HepG2 (cell line): ENCODE data around the gene PSMA7. TPM values are rescaled to one million over a fixed set of nuclear protein-coding genes. Genes with fewer than 3 reads are reported as not detected.

ENCODE experiments used
- CEBPZ ChIP-seq: IDR thresholded peaks from 2 replicates; pipeline ENCODE4 v1.6.1; 2012; ENCODE audit warnings: low read length, improper control_type of control experiment
- DRAP1 ChIP-seq: IDR thresholded peaks from 2 replicates; pipeline ENCODE4 v1.6.1; 2016; ENCODE audit warnings: missing genetic modification reagents, missing compliant biosample characterization
- RNF2 ChIP-seq: fragments of 450-650 bp; conservative IDR thresholded peaks from 2 replicates; pipeline ENCODE4 v1.6.1; 2016; ENCODE audit warnings: low read depth
- RXRB ChIP-seq: IDR thresholded peaks from 2 replicates; pipeline ENCODE4 v1.6.1; 2016; ENCODE audit warnings: borderline replicate concordance, missing genetic modification reagents, missing compliant biosample characterization
- SATB2 ChIP-seq: sonication (generic); formaldehyde crosslinking; IDR thresholded peaks from 2 replicates; pipeline ENCODE4 v1.5.0; 2020; ENCODE audit warnings: missing genetic modification reagents
- SMAD1 ChIP-seq: sonication (generic); formaldehyde crosslinking; IDR thresholded peaks from 2 replicates; pipeline ENCODE4 v1.4.0; 2020; ENCODE audit warnings: missing genetic modification reagents, low read depth, mild to moderate bottlenecking, borderline replicate concordance
- TEF ChIP-seq: sonication (generic); formaldehyde crosslinking; IDR thresholded peaks from 2 replicates; pipeline ENCODE4 v1.5.0; 2020; ENCODE audit warnings: missing genetic modification reagents
- ZBTB2 ChIP-seq: sonication (generic); formaldehyde crosslinking; IDR thresholded peaks from 2 replicates; pipeline ENCODE4 v1.8.0; 2022; ENCODE audit warnings: low read depth, missing genetic modification reagents
- ZNF318 ChIP-seq: sonication (generic); formaldehyde crosslinking; IDR thresholded peaks from 2 replicates; pipeline ENCODE4 v1.4.0; 2020; ENCODE audit warnings: mild to moderate bottlenecking, missing genetic modification reagents
- ZNF44 ChIP-seq: sonication (generic); formaldehyde crosslinking; IDR thresholded peaks from 2 replicates; pipeline ENCODE4 v1.5.1; 2020; ENCODE audit warnings: mild to moderate bottlenecking, missing genetic modification reagents
- ZNF761 ChIP-seq: sonication (generic); formaldehyde crosslinking; conservative IDR thresholded peaks from 2 replicates; pipeline ENCODE4 v1.4.0; 2020; ENCODE audit warnings: mild to moderate bottlenecking, missing genetic modification reagents
- polyA plus RNA-seq, 8 experiments: library from polyadenylated mRNA; depleted of rRNA in 3 of 8; stranded (reverse) in 7 of 8; unstranded in 1 of 8; fragments of >200 nt; fragmentation: Illumina TruSeq in 4 of 8; extraction: Trizol in 4 of 8; gene quantifications; 2 replicates each; pipeline versions ENCODE4 v1.2.1 to v1.2.3, GENCODE V29; 2011 to 2016; ENCODE audit warnings: low read depth in 4 of 8, missing spikeins in 1 of 8, mixed read lengths in 1 of 8; ENCODE audit not compliant: insufficient read depth in 1 of 8
- total RNA-seq, 5 experiments: library from RNA; depleted of rRNA; stranded (reverse); fragments of >200 nt; fragmentation: Illumina TruSeq; extraction: Trizol; gene quantifications; 2 replicates each; pipeline ENCODE4 v1.2.3, GENCODE V29; 2016; ENCODE audit warnings: low read depth in 1 of 5

Gene PSMA7
- total and polyA plus RNA-seq, 2 of the 13 experiments (the other 11 are each of a cell fraction or from before 2014, with no cell fraction given), result 531 to 631 TPM

- TF ChIP-seq ZNF318 (CRISPR knock-in tag) (peak; percentile 72; the same call in 1 of the 2 replicates), SMAD1 (CRISPR knock-in tag) (no peak), SATB2 (no peak), CEBPZ (no peak), RNF2 (peak; percentile 94), ZNF761 (CRISPR knock-in tag) (no peak), ZNF44 (peak; percentile 9; the same call in 1 of the 2 replicates), TEF (CRISPR knock-in tag) (no peak), RXRB (CRISPR knock-in tag) (peak; percentile 57), DRAP1 (peak; percentile 36), ZBTB2 (no peak)
Observed at GRCh38 chr20:62146019-62146755, 3.0 kb upstream of the PSMA7 start (continued).
